ENCODE data around the gene DGKH.

DNA sequence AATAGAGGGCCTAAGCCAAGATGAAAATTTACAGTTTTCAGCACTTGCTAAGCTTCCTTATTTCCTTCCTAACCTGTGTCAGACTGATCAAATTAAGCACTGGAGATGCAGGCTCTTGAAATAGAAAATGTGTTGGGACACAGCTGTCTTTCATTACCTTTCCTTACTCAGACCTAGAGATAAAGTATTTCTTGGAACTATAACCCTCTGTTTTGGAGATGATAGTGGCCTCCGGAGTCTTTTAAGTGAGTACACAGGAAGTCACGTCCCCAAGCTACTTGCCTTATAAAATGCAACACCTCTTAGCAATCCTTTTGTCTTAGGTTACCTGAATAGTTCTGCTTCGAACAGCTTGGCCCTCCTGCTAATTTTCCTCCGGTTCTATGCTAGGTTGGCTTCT, 211.1 kb downstream of the DGKH start:
- TF ChIP-seq POLR2A (IDR thresholded peaks at IDR 0.05; ENCODE audit: low read depth, low read length) (no peak), PAX5 (IDR thresholded peaks at IDR 0.05; ENCODE audit: insufficient read depth, low read length, severe bottlenecking) (no peak), POLR2AphosphoS5 (IDR thresholded peaks at IDR 0.05; ENCODE audit: low read depth, low read length) (no peak), TAF1 (IDR thresholded peaks at IDR 0.05; ENCODE audit: low read depth, low read length) (no peak), SPI1 (IDR thresholded peaks at IDR 0.05; ENCODE audit: low read depth, low read length) (no peak), POU2F2 (IDR thresholded peaks at IDR 0.05; ENCODE audit: low read depth, low read length) (no peak)
